MG63 (cell line): ENCODE measurements around the gene PTGDS. TPM values are rescaled to one million over a fixed set of nuclear protein-coding genes. Genes with fewer than 3 reads are reported as not detected.

Source experiments
- DNase-seq: peaks from one replicate; pipeline ENCODE4 v3.0.0-alpha.2; 2020
- H3K27me3 ChIP-seq: fragments of 250-450 bp; sonication (Bioruptor Pico); 2 replicates; pipeline ENCODE4 v1.5.1; 2020; ENCODE audit warnings: mild to moderate bottlenecking, moderate library complexity
- H3K36me3 ChIP-seq: fragments of 250-450 bp; sonication (Bioruptor Pico); 2 replicates; pipeline ENCODE4 v1.5.1; 2020; ENCODE audit warnings: mild to moderate bottlenecking, moderate library complexity
- H3K4me3 ChIP-seq: fragments of 250-450 bp; sonication (Bioruptor Pico); 2 replicates; pipeline ENCODE4 v1.5.1; 2020; ENCODE audit warnings: mild to moderate bottlenecking, moderate library complexity
- H3K9me3 ChIP-seq: fragments of 250-450 bp; sonication (Bioruptor Pico); 2 replicates; pipeline ENCODE4 v1.5.1; 2020; ENCODE audit warnings: mild to moderate bottlenecking, moderate library complexity
- total RNA-seq: library from RNA; depleted of rRNA; stranded (reverse); fragments of >200 nt; shearing (Covaris generic); gene quantifications from 2 replicates; pipeline ENCODE4 v1.2.3, GENCODE V29; 2014; ENCODE audit warnings: low replicate concordance

PTGDS gene
- total RNA-seq, 1 experiment from 2014 or later = not detected

- Histone ChIP-seq H3K36me3 (no peaks in the 10 kb centered on the region; the same call in 1 of the 2 replicates), H3K4me3 (no peak overlapping the region), H3K27me3 (no peaks in the 10 kb centered on the region), H3K9me3 (no peaks in the 10 kb centered on the region)
- DNase-seq = no peak
Observed at GRCh38 chr9:137017791-137018497, 40.6 kb downstream of the PTGDS start.

- Histone ChIP-seq H3K4me3 (no peak overlapping the region), H3K9me3 (no peaks in the 10 kb centered on the region), H3K36me3 (no peaks in the 10 kb centered on the region; the same call in 1 of the 2 replicates), H3K27me3 (no peaks in the 10 kb centered on the region)
- DNase-seq = no peak
Observed at GRCh38 chr9:137018761-137019559, 41.7 kb downstream of the PTGDS start.

- Histone ChIP-seq H3K36me3 (no peaks in the 10 kb centered on the region; the same call in 1 of the 2 replicates), H3K4me3 (no peak overlapping the region), H3K9me3 (no peaks in the 10 kb centered on the region), H3K27me3 (no peaks in the 10 kb centered on the region)
- no peak for DNase-seq
Observed at GRCh38 chr9:137019891-137020683, 42.8 kb downstream of the PTGDS start.

- Histone ChIP-seq H3K4me3 (no peak overlapping the region), H3K27me3 (no peaks in the 10 kb centered on the region), H3K36me3 (no peaks in the 10 kb centered on the region; the same call in 1 of the 2 replicates), H3K9me3 (no peaks in the 10 kb centered on the region)
- no peak for DNase-seq
Observed at GRCh38 chr9:137020771-137021567, 43.7 kb downstream of the PTGDS start.

GRCh38 chr9:137021568-137021978 is 44.3 kb downstream of the PTGDS start:
- no peak for DNase-seq
- no peaks in the 10 kb centered on the region for H3K27me3 ChIP-seq
- no peaks in the 10 kb centered on the region for H3K9me3 ChIP-seq
- H3K4me3 ChIP-seq = no peak overlapping the region
- no peaks in the 10 kb centered on the region; the same call in 1 of the 2 replicates for H3K36me3 ChIP-seq

- no peaks in the 10 kb centered on the region for H3K9me3 ChIP-seq
- DNase-seq = peak; percentile 87
- no peak overlapping the region for H3K4me3 ChIP-seq
- no peaks in the 10 kb centered on the region; the same call in 1 of the 2 replicates for H3K36me3 ChIP-seq
- H3K27me3 ChIP-seq = no peaks in the 10 kb centered on the region
Observed at GRCh38 chr9:137021979-137022661, 44.8 kb downstream of the PTGDS start.

- Histone ChIP-seq H3K9me3 (no peaks in the 10 kb centered on the region), H3K27me3 (no peaks in the 10 kb centered on the region), H3K36me3 (no peaks in the 10 kb centered on the region; the same call in 1 of the 2 replicates), H3K4me3 (no peak overlapping the region)
- no peak for DNase-seq
Observed at GRCh38 chr9:137022662-137023008, 45.3 kb downstream of the PTGDS start.

- DNase-seq = peak; percentile 31
- Histone ChIP-seq H3K4me3 (no peak overlapping the region), H3K36me3 (no peaks in the 10 kb centered on the region; the same call in 1 of the 2 replicates), H3K9me3 (no peaks in the 10 kb centered on the region), H3K27me3 (no peaks in the 10 kb centered on the region)
Observed at GRCh38 chr9:137023157-137023556, 45.9 kb downstream of the PTGDS start.

GRCh38 chr9:137023583-137023991 is 46.3 kb downstream of the PTGDS start:
- Histone ChIP-seq H3K4me3 (no peak overlapping the region), H3K36me3 (no peaks in the 10 kb centered on the region; the same call in 1 of the 2 replicates), H3K27me3 (no peaks in the 10 kb centered on the region), H3K9me3 (no peaks in the 10 kb centered on the region)
- no peak for DNase-seq

- no peaks in the 10 kb centered on the region; the same call in 1 of the 2 replicates for H3K36me3 ChIP-seq
Observed at GRCh38 chr9:137025517-137025966, 48.2 kb downstream of the PTGDS start.

GRCh38 chr9:137026384-137026783 is 49.1 kb downstream of the PTGDS start:
- Histone ChIP-seq H3K9me3 (no peaks in the 10 kb centered on the region), H3K4me3 (no peak overlapping the region), H3K36me3 (no peaks in the 10 kb centered on the region; the same call in 1 of the 2 replicates), H3K27me3 (no peaks in the 10 kb centered on the region)
- no peak for DNase-seq

More at GRCh38 chr9:137025517-137025966, 48.2 kb downstream of the PTGDS start:
- no peaks in the 10 kb centered on the region for H3K9me3 ChIP-seq
- DNase-seq = no peak
- no peak overlapping the region for H3K4me3 ChIP-seq
- no peaks in the 10 kb centered on the region for H3K27me3 ChIP-seq

GRCh38 chr9:137026828-137027227 is 49.5 kb downstream of the PTGDS start:
- Histone ChIP-seq H3K36me3 (no peaks in the 10 kb centered on the region; the same call in 1 of the 2 replicates), H3K27me3 (no peaks in the 10 kb centered on the region), H3K9me3 (no peaks in the 10 kb centered on the region), H3K4me3 (no peak overlapping the region; the same call in 1 of the 2 replicates)
- DNase-seq = no peak

GRCh38 chr9:137027369-137028262 is 50.3 kb downstream of the PTGDS start, which contains the start of gene ABCA2:
ABCA2 (minus strand) TSS chr9:137028237; CDS start chr9:137028140, 97 bp downstream.
- Histone ChIP-seq H3K27me3 (no peaks in the 10 kb centered on the region), H3K4me3 (peak within 1 kb of the TSS; percentile 49), H3K36me3 (no peaks in the 10 kb centered on the region), H3K9me3 (no peaks in the 10 kb centered on the region)
- DNase-seq = peak; percentile 48

GRCh38 chr9:137028263-137029057 is 51.2 kb downstream of the PTGDS start:
- H3K4me3 ChIP-seq = peak overlapping the region; percentile 49
- peak; percentile 59 for DNase-seq
- no peaks in the 10 kb centered on the region for H3K9me3 ChIP-seq
- no peaks in the 10 kb centered on the region for H3K36me3 ChIP-seq
- H3K27me3 ChIP-seq = no peaks in the 10 kb centered on the region
